Esophagus muscularis mucosa (tissue), 2 donors: Measurements from ENCODE around the gene PRKAR1B.

Source experiments
- EP300 ChIP-seq: sonication (generic); formaldehyde crosslinking; IDR thresholded peaks from one replicate; pipeline ENCODE4 v1.6.1; 2017; ENCODE audit warnings: antibody characterized with exemption
- POLR2A ChIP-seq: fragments of 450-650 bp; IDR thresholded peaks from one replicate; pipeline ENCODE4 v1.6.1; 2017; ENCODE audit warnings: antibody characterized with exemption, moderate library complexity, mild to moderate bottlenecking, low read depth

- no peak for TF ChIP-seq EP300
- no peak for TF ChIP-seq POLR2A
Measured at GRCh38 chr7:557558-557881, 169.6 kb downstream of the PRKAR1B start.
